H1 (cell line): ENCODE results near the gene RTN4RL1. TPM values are rescaled to one million over a fixed set of nuclear protein-coding genes. Genes with fewer than 3 reads are reported as not detected.

ENCODE experiments used
- KDM1A ChIP-seq: fragments of 200-600, 300-600 bp; sonication (generic); IDR thresholded peaks from 2 replicates; pipeline ENCODE4 v1.7.1; 2016; ENCODE audit warnings: mild to moderate bottlenecking, low read length, borderline replicate concordance
- RFX5 ChIP-seq: IDR thresholded peaks from 2 replicates; pipeline ENCODE4 v1.6.1; 2011; ENCODE audit warnings: low read depth, low read length, improper control_type of control experiment, borderline replicate concordance
- polyA plus RNA-seq, 7 experiments: library from polyadenylated mRNA; depleted of rRNA in 3 of 7; stranded (reverse) in 5 of 7; unstranded in 2 of 7; fragments of >200 nt in 5 of 7; fragments of 200-250 nt in 2 of 7; gene quantifications; 1 replicate in 5 of 7; 2 replicates in 1 of 7; 4 replicates in 1 of 7; pipeline versions ENCODE4 v1.2.1 to v1.2.3, GENCODE V29; 2011 to 2013; ENCODE audit warnings: missing spikeins in 2 of 7, mixed read lengths in 2 of 7
- total RNA-seq: library from RNA; stranded (reverse); fragmentation: NEBNext Ultra II Directional; extraction: Animal tissue kit (Norgen Biotek cat#: 25700); gene quantifications from 2 replicates; pipeline ENCODE4 v1.2.1, GENCODE V29; 2021
- TF ChIP-seq, protein P1 (sequence below): fragments of 300-600 bp; sonication (generic); IDR thresholded peaks from 2 replicates; pipeline ENCODE4 v1.7.1; 2012; ENCODE audit warnings: low read length, moderate library complexity, mild to moderate bottlenecking, inconsistent platforms; ENCODE audit not compliant: insufficient replicate concordance

The RTN4RL1 gene
- total and polyA plus RNA-seq, 2 of the 8 experiments (the other 6 are each of a cell fraction or from before 2014, with no cell fraction given) = 0.09 TPM; not detected in 1

- TF ChIP-seq, protein P1, sequence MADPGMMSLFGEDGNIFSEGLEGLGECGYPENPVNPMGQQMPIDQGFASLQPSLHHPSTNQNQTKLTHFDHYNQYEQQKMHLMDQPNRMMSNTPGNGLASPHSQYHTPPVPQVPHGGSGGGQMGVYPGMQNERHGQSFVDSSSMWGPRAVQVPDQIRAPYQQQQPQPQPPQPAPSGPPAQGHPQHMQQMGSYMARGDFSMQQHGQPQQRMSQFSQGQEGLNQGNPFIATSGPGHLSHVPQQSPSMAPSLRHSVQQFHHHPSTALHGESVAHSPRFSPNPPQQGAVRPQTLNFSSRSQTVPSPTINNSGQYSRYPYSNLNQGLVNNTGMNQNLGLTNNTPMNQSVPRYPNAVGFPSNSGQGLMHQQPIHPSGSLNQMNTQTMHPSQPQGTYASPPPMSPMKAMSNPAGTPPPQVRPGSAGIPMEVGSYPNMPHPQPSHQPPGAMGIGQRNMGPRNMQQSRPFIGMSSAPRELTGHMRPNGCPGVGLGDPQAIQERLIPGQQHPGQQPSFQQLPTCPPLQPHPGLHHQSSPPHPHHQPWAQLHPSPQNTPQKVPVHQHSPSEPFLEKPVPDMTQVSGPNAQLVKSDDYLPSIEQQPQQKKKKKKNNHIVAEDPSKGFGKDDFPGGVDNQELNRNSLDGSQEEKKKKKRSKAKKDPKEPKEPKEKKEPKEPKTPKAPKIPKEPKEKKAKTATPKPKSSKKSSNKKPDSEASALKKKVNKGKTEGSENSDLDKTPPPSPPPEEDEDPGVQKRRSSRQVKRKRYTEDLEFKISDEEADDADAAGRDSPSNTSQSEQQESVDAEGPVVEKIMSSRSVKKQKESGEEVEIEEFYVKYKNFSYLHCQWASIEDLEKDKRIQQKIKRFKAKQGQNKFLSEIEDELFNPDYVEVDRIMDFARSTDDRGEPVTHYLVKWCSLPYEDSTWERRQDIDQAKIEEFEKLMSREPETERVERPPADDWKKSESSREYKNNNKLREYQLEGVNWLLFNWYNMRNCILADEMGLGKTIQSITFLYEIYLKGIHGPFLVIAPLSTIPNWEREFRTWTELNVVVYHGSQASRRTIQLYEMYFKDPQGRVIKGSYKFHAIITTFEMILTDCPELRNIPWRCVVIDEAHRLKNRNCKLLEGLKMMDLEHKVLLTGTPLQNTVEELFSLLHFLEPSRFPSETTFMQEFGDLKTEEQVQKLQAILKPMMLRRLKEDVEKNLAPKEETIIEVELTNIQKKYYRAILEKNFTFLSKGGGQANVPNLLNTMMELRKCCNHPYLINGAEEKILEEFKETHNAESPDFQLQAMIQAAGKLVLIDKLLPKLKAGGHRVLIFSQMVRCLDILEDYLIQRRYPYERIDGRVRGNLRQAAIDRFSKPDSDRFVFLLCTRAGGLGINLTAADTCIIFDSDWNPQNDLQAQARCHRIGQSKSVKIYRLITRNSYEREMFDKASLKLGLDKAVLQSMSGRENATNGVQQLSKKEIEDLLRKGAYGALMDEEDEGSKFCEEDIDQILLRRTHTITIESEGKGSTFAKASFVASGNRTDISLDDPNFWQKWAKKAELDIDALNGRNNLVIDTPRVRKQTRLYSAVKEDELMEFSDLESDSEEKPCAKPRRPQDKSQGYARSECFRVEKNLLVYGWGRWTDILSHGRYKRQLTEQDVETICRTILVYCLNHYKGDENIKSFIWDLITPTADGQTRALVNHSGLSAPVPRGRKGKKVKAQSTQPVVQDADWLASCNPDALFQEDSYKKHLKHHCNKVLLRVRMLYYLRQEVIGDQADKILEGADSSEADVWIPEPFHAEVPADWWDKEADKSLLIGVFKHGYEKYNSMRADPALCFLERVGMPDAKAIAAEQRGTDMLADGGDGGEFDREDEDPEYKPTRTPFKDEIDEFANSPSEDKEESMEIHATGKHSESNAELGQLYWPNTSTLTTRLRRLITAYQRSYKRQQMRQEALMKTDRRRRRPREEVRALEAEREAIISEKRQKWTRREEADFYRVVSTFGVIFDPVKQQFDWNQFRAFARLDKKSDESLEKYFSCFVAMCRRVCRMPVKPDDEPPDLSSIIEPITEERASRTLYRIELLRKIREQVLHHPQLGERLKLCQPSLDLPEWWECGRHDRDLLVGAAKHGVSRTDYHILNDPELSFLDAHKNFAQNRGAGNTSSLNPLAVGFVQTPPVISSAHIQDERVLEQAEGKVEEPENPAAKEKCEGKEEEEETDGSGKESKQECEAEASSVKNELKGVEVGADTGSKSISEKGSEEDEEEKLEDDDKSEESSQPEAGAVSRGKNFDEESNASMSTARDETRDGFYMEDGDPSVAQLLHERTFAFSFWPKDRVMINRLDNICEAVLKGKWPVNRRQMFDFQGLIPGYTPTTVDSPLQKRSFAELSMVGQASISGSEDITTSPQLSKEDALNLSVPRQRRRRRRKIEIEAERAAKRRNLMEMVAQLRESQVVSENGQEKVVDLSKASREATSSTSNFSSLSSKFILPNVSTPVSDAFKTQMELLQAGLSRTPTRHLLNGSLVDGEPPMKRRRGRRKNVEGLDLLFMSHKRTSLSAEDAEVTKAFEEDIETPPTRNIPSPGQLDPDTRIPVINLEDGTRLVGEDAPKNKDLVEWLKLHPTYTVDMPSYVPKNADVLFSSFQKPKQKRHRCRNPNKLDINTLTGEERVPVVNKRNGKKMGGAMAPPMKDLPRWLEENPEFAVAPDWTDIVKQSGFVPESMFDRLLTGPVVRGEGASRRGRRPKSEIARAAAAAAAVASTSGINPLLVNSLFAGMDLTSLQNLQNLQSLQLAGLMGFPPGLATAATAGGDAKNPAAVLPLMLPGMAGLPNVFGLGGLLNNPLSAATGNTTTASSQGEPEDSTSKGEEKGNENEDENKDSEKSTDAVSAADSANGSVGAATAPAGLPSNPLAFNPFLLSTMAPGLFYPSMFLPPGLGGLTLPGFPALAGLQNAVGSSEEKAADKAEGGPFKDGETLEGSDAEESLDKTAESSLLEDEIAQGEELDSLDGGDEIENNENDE = no peak
- TF ChIP-seq RFX5 (no peak), KDM1A (no peak)
- TF ChIP-seq, all 59 proteins: peak for 0
Measured at GRCh38 chr17:2062571-2063183, 37.5 kb upstream of the RTN4RL1 start (continued).
